HEK293 (cell line): ENCODE measurements around the gene CDS1.

Experiments used
- CTCF ChIA-PET: fragments of 350-600 bp; formaldehyde crosslinking; extraction: SDS; loops from one replicate; lab custom pipeline; 2021; ENCODE audit warnings: antibody characterized with exemption; lab: Yijun Ruan, JAX
- POLR2A ChIA-PET: fragments of 300-600 bp; formaldehyde crosslinking; extraction: SDS; loops from one replicate; lab custom pipeline; 2020; ENCODE audit warnings: antibody characterized with exemption, inconsistent platforms; lab: Yijun Ruan, JAX
- H3K27ac ChIP-seq: fragments of 200-500 bp; sonication (Bioruptor generic); 2 replicates; pipeline ENCODE4 v1.5.1; 2014; ENCODE audit warnings: low read depth, low read length, control low read depth, inconsistent platforms; ENCODE audit errors: extremely low read depth
- H3K36me3 ChIP-seq, 2 experiments: fragments of 200-500 bp in 1 of 2; sonication (Bioruptor generic) in 1 of 2; 1 replicate in 1 of 2; 2 replicates in 1 of 2; pipeline ENCODE4 v1.5.1; 2014 to 2017; ENCODE audit warnings: inconsistent platforms in 2 of 2, low read length in 2 of 2; ENCODE audit not compliant: control insufficient read depth in 2 of 2, insufficient read depth in 1 of 2
- H3K4me1 ChIP-seq: fragments of 200-500 bp; sonication (Bioruptor generic); 2 replicates; pipeline ENCODE4 v1.5.1; 2014; ENCODE audit warnings: mild to moderate bottlenecking, low read length, inconsistent platforms; ENCODE audit not compliant: control insufficient read depth, insufficient read depth
- H3K4me3 ChIP-seq: 2 replicates; pipeline ENCODE4 v1.5.1; 2011; ENCODE audit warnings: low read depth, mild to moderate bottlenecking, control low read depth, low read length, moderate library complexity
- H3K9me3 ChIP-seq: fragments of 200-500 bp; sonication (Bioruptor generic); 2 replicates; pipeline ENCODE4 v1.5.1; 2014; ENCODE audit warnings: low read depth, low read length, inconsistent platforms; ENCODE audit not compliant: control insufficient read depth, insufficient read depth
- AEBP2 ChIP-seq: fragments of 450-650 bp; formaldehyde crosslinking; IDR thresholded peaks from 2 replicates; pipeline ENCODE4 v1.5.1; 2016; ENCODE audit warnings: missing biosample characterization, missing genetic modification characterization, borderline replicate concordance
- HOXD13 ChIP-seq: sonication (generic); formaldehyde crosslinking; IDR thresholded peaks from 2 replicates; pipeline ENCODE4 v1.8.0; 2022; ENCODE audit warnings: missing genetic modification reagents, borderline replicate concordance
- KLF1 ChIP-seq: fragments of 450-650 bp; formaldehyde crosslinking; IDR thresholded peaks from 2 replicates; pipeline ENCODE4 v1.5.1; 2016; ENCODE audit warnings: missing biosample characterization, missing genetic modification characterization
- SP7 ChIP-seq: fragments of 450-650 bp; formaldehyde crosslinking; IDR thresholded peaks from 2 replicates; pipeline ENCODE4 v1.5.1; 2016; ENCODE audit warnings: missing biosample characterization, missing genetic modification characterization
- YY1 ChIP-seq: fragments of 450-650 bp; formaldehyde crosslinking; IDR thresholded peaks from 2 replicates; pipeline ENCODE4 v1.5.1; 2018; ENCODE audit warnings: missing biosample characterization, missing genetic modification characterization
- ZBTB1 ChIP-seq: fragments of 450-650 bp; formaldehyde crosslinking; IDR thresholded peaks from 2 replicates; pipeline ENCODE4 v1.5.1; 2016; ENCODE audit warnings: missing biosample characterization, missing genetic modification characterization
- ZBTB20 ChIP-seq: fragments of 450-650 bp; formaldehyde crosslinking; IDR thresholded peaks from 2 replicates; pipeline ENCODE4 v1.5.1; 2016; ENCODE audit warnings: missing biosample characterization, missing genetic modification characterization
- ZBTB26 ChIP-seq: fragments of 450-650 bp; formaldehyde crosslinking; optimal IDR thresholded peaks from 2 replicates; pipeline ENCODE3; 2016; ENCODE audit warnings: missing biosample characterization, mild to moderate bottlenecking, missing genetic modification characterization
- ZBTB48 ChIP-seq: fragments of 450-650 bp; formaldehyde crosslinking; IDR thresholded peaks from 2 replicates; pipeline ENCODE4 v1.5.1; 2016; ENCODE audit warnings: missing biosample characterization, missing genetic modification characterization
- ZFHX2 ChIP-seq: fragments of 450-650 bp; formaldehyde crosslinking; conservative IDR thresholded peaks from 2 replicates; pipeline ENCODE4 v1.5.1; 2016; ENCODE audit warnings: missing biosample characterization, missing genetic modification characterization
- ZNF19 ChIP-seq: fragments of 450-650 bp; formaldehyde crosslinking; IDR thresholded peaks from 2 replicates; pipeline ENCODE4; 2016; ENCODE audit warnings: missing biosample characterization, missing genetic modification characterization, low read depth
- ZNF23 ChIP-seq: fragments of 450-650 bp; formaldehyde crosslinking; IDR thresholded peaks from 2 replicates; pipeline ENCODE4 v1.5.1; 2016; ENCODE audit warnings: missing biosample characterization, missing genetic modification characterization, borderline replicate concordance
- ZNF239 ChIP-seq: fragments of 450-650 bp; formaldehyde crosslinking; IDR thresholded peaks from 2 replicates; pipeline ENCODE4 v1.5.1; 2016; ENCODE audit warnings: missing biosample characterization, missing genetic modification characterization
- ZNF274 ChIP-seq, 2 experiments: fragments of 200-500 bp in 1 of 2; fragments of 450-650 bp in 1 of 2; sonication (Bioruptor generic) in 1 of 2; formaldehyde crosslinking in 1 of 2; IDR thresholded peaks; 2 replicates each; pipeline versions ENCODE4 v1.5.1 to v1.6.1; 2014 to 2016; ENCODE audit warnings: borderline replicate concordance in 1 of 2, inconsistent platforms in 1 of 2, low read length in 1 of 2, missing biosample characterization in 1 of 2, missing genetic modification characterization in 1 of 2
- ZNF302 ChIP-seq: fragments of 450-650 bp; formaldehyde crosslinking; IDR thresholded peaks from 2 replicates; pipeline ENCODE4 v1.5.1; 2016; ENCODE audit warnings: missing biosample characterization, missing genetic modification characterization, low read depth
- ZNF398 ChIP-seq: fragments of 450-650 bp; formaldehyde crosslinking; IDR thresholded peaks from 2 replicates; pipeline ENCODE4 v1.5.1; 2017; ENCODE audit warnings: missing biosample characterization, missing genetic modification characterization
- ZNF416 ChIP-seq: fragments of 450-650 bp; formaldehyde crosslinking; IDR thresholded peaks from 2 replicates; pipeline ENCODE4 v1.5.1; 2016; ENCODE audit warnings: missing biosample characterization, missing genetic modification characterization
- ZNF449 ChIP-seq: fragments of 450-650 bp; formaldehyde crosslinking; IDR thresholded peaks from 2 replicates; pipeline ENCODE4 v1.5.1; 2017; ENCODE audit warnings: missing biosample characterization, mild to moderate bottlenecking, missing genetic modification characterization, moderate library complexity
- ZNF518A ChIP-seq: fragments of 450-650 bp; formaldehyde crosslinking; conservative IDR thresholded peaks from 2 replicates; pipeline ENCODE4 v1.5.1; 2016; ENCODE audit warnings: low read depth, missing biosample characterization, missing genetic modification characterization
- ZNF548 ChIP-seq: fragments of 450-650 bp; formaldehyde crosslinking; IDR thresholded peaks from 2 replicates; pipeline ENCODE4 v1.5.1; 2016; ENCODE audit warnings: missing biosample characterization, missing genetic modification characterization
- ZNF596 ChIP-seq: fragments of 450-650 bp; IDR thresholded peaks from 2 replicates; pipeline ENCODE4 v1.5.0; 2018; ENCODE audit warnings: missing biosample characterization, mild to moderate bottlenecking, missing genetic modification characterization, moderate library complexity
- ZNF658 ChIP-seq: fragments of 450-650 bp; formaldehyde crosslinking; IDR thresholded peaks from 2 replicates; pipeline ENCODE4; 2016; ENCODE audit warnings: missing biosample characterization, missing genetic modification characterization
- ZNF76 ChIP-seq: fragments of 450-650 bp; formaldehyde crosslinking; IDR thresholded peaks from 2 replicates; pipeline ENCODE4; 2016; ENCODE audit warnings: low read depth, missing biosample characterization, missing genetic modification characterization, borderline replicate concordance

CDS1 gene

GRCh38 chr4:84685105-84685504 is 102.2 kb downstream of the CDS1 start (continued):
- no peak for TF ChIP-seq ZBTB1 (tag by site-specific recombination)
- no peak for TF ChIP-seq YY1 (tag by site-specific recombination)
- no peak for TF ChIP-seq ZBTB20
- TF ChIP-seq ZBTB48 (tag by site-specific recombination) = no peak
- TF ChIP-seq ZNF416 (tag by site-specific recombination) = no peak

- ChIA-PET POLR2A (no interaction called here), CTCF (interaction anchor here (0.6 kb wide), 1 partner anchor 25 kb away, joined by 3 read pairs; no protein-coding TSS in a partner anchor)
- H3K9me3 ChIP-seq = no peaks in the 10 kb centered on the region
- H3K4me3 ChIP-seq = no peak overlapping the region
- TF ChIP-seq ZNF398 (tag by site-specific recombination) = no peak
- TF ChIP-seq HOXD13 (CRISPR knock-in tag) = no peak
- TF ChIP-seq AEBP2 (tag by site-specific recombination) = no peak
- no peak for TF ChIP-seq ZNF658
- TF ChIP-seq ZNF302 (tag by site-specific recombination) = no peak
- no peak for TF ChIP-seq ZNF548
- no peak overlapping the region for H3K27ac ChIP-seq
- no peaks in the 10 kb centered on the region for H3K4me1 ChIP-seq
- peaks cover 0 to 73% of the 10 kb centered on the region in 2 experiments for H3K36me3 ChIP-seq
Measured at GRCh38 chr4:84688605-84689004, 105.7 kb downstream of the CDS1 start.

GRCh38 chr4:84689197-84689596 is 106.3 kb downstream of the CDS1 start:
- ChIA-PET POLR2A (no interaction called here), CTCF (no interaction called here)
- Histone ChIP-seq H3K4me1 (no peaks in the 10 kb centered on the region), H3K36me3 (peaks cover 0 to 71% of the 10 kb centered on the region in 2 experiments), H3K4me3 (no peak overlapping the region), H3K9me3 (no peaks in the 10 kb centered on the region), H3K27ac (no peak overlapping the region)
- TF ChIP-seq SP7 (tag by site-specific recombination) (no peak), ZNF19 (tag by site-specific recombination) (no peak), ZFHX2 (no peak), ZNF76 (tag by site-specific recombination) (no peak), ZNF23 (tag by site-specific recombination) (no peak), ZNF449 (tag by site-specific recombination) (no peak), ZNF302 (tag by site-specific recombination) (no peak), ZNF596 (tag by site-specific recombination) (no peak), ZNF518A (tag by site-specific recombination) (no peak), ZNF274 (IDR thresholded peaks at IDR 0.05; ENCODE audit: low read length) (no peak), ZNF274 (tag by site-specific recombination; IDR thresholded peaks at IDR 0.05; ENCODE audit: borderline replicate concordance) (no peak), ZNF239 (tag by site-specific recombination) (no peak), KLF1 (tag by site-specific recombination) (no peak), ZBTB20 (no peak), ZBTB26 (tag by site-specific recombination) (no peak)
